Hypothalamus (tissue), 51 donors: ENCODE measurements around the gene TMIE.

ENCODE experiments used
- DNase-seq, 51 donors: peaks; one replicate each; lab custom pipeline; 2025; lab: John Stamatoyannopoulos, UW

TMIE gene

DNA sequence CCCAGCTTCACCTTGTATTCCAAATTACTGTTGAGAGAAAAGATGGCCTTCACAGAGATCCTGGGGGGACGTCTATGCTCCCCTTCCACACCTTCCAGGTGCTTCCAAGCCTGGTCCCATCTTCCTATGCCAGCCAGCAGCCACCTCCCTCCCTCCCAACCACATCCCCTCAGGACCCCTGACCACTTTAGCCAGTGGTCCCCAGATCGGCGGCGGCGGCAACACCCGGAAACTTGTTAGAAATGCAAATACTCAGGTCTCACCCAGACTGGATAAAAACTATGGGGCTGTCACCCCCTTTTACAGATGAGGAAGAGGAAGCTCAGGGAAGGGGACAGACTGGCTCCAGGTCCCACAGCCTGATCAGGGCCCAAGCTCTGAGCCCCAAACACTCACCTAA is 54.5 kb downstream of the TMIE start:
- DNase-seq = no peak

- no peak for DNase-seq
Observed at GRCh38 chr3:46756642-46757041, 55.5 kb downstream of the TMIE start.

GRCh38 chr3:46759239-46760167 is 58.3 kb downstream of the TMIE start:
- no peak for DNase-seq
